ENCODE measurements around the gene HEYL. TPM values are rescaled to one million over a fixed set of nuclear protein-coding genes. Genes with fewer than 3 reads are reported as not detected.

Gene HEYL
- total RNA-seq, 1 experiment from 2014 or later: not detected

DNA sequence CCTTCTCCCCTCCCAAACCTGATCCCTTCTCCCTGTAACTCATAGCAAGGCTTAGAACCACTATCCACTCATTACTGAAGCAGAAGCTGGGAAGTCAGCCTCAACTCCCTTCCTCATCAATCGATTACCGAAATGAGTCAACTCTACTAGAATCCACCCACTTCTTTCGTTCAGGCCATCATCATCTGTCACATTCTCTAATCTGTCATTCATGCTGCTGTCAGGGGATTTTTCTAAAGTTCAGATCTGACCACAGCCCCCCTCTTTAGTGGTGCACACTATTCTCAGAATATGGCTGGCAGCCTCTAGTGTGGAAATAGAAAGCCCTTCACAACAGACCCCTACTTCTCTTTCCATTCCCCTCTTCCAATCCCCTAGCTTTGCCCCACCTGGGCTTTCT lies 27.3 kb upstream of the HEYL start:
- DNase-seq (ENCODE audit: low spot score): no peak

DNA sequence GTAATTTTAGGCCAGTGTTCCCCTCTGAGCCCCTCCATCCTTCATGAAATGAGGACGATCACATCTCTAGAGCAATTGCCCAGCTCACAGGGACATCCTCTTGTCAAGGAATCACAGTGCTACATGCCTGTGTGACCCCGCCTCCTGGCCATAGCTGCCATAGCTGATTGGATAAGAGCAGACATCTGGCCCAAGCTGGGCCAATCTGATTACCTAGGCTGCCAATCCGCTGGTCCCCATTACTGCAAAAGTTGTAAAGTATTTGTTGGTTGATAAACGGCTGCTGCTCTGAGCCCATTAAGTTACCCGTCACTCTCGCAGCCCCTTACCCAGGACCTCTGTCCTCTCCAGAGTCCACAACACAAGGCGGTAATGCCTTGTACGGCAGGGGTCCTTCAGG lies 24.1 kb upstream of the HEYL start:
- DNase-seq (ENCODE audit: low spot score): no peak

DNA sequence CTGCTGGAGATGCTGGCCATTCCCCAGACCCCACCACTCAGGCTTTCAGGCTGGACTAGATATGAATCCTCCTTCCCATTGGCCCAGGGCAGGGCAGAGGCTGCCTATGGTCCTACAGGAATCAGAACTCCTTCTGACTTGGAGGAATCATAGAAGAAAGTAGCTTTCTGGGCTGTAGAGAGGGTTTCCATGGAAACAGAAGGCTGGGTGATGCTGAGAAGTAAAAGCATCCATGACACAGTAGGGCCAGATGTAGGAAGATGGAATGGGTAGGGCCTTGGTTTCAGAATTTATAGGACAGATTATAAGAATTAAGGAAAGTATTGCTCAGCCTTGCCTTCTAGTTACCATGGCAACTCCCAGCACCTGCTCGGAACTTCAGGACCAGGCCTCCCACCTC lies 23.4 kb upstream of the HEYL start:
- DNase-seq (ENCODE audit: low spot score): no peak

DNA sequence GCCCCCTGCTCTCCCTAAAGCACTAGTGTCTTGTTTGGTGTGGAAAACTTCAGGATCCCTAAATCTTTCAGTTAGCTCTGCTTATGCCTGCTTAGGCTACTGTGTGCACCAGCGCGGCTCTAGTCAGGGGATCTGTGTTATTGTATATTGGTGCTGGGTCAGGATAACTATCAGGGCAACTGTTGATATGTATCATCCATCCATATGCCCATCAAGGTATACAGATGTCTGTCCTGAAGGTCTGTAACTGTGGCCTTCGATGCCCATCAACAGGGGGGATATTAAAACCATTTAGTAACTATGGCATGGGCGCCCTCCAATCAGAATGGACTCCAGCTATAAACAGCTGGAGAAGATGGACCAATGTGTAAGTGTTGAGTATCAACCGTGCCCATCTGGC lies 20.1 kb upstream of the HEYL start:
- no peak for DNase-seq (ENCODE audit: low spot score)

DNA sequence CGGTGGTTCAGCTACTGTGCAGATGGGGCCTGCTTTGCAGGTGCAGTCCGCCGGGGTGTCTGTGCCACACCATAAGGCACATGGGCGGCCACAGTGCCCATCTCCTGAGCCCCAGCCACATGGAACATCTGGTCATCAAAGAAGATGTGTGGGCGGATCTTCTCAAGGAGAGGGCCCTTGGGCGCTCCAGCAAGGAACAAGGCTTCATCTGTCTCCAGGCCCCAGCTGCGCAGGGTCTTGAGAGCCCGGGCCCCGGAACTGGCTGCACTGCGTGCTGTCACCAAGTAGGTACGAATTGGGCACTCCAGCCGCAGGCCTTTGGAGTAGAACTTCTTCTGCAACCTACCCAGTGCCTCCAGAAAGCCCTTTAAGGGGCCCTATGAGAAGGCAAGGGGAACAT lies 19.7 kb upstream of the HEYL start:
- DNase-seq (ENCODE audit: low spot score): no peak

DNA sequence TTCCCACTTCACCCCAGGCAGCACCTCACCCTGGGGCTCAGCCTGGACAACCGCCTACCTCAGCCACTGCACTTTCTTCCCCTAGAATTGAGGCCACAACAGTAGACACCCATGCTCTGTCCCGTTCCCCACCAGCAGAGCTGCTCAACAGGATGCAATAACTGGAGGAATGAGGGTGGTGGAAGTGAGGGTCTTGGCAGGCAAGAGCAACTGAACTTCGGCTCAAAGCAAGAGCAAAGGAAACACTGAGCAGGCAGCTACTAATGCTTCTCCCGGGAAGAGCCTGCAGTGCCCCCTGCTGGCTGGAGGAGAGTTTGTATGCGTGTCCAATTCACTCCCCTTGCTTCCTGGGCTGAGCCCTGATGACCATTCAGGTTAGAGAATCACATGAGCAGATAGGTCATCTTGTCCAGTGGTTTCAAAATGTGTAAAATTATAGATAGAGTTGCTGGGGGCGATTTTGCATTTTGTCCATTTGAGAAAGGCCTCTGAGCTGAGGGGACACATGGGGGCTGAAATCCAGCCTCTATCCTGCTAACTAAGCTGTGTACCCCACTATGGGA lies 18.6 kb upstream of the HEYL start:
- DNase-seq (ENCODE audit: low spot score): peak; percentile 76

DNA sequence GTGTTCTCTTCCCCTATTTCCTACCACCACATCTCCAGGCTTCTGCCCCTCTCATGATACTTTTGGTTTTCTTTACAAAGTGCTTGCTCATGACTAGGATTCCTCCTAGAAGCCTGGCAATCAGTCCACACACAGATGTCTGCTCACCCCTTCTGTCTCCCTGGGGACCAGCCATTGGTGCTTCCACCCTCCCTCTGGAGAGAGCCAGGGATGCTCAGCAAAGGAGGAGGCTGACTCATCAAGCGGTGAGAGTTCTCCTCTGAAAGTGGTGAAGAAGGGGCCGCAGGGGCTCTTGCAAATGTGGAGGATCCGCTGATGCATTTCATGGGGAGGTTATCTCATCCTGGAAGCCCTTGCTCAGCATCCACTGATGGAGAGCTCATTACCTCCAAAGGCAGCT lies 18.0 kb upstream of the HEYL start:
- peak; percentile 19 for DNase-seq (ENCODE audit: low spot score)

DNA sequence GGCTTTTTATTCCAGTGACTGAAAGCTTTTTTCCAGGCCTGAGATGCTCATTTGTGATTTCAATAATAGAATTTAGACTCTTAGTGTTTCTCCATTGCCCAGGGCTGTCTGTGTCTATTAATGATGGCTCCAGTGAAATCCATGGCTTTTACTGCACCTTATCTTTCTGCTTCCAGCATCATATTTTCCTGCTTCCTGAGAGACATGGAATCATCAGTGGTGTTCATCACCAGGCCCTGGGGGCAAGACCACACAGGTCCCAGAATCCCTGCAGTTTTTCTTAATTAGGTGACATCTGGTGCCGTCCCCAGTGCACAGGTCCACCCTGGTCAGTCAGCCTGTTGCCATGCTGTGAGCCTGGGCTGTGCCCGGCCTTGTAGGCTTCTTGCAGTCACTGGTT lies 16.9 kb upstream of the HEYL start:
- DNase-seq (ENCODE audit: low spot score): no peak

DNA sequence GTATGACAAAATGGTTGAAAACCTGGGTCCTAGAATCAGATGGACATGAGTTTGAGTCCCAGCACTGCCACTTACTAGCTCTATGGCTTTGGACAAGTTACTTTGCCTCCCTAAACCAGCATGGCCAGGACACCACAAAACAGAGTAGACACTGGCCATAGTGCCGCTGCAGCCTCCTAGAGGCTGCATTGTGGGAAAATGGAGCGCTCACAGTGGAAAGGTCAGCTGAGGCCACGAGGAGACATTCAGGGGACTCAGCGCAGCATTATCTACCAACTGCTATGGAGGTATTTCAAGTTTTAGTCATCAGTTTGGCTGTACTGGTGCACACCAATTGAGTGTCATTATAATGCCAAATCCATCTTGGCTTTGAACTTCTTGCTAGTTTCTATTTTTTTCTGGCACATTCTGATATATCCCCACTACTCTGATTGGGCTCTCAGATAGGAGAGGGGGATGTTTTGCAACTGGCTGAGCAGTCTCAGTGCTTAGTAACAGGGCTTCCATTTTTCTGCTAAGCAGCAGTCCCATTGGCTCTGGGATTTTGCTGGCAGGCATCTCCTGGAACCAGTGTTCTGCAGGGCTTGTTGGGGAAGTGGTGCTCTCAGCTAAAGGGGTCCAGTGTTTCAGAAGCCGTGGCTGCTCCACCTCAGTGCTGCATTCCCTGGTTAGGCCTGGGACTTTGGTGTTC lies 16.3 kb upstream of the HEYL start:
- DNase-seq (ENCODE audit: low spot score): no peak

DNA sequence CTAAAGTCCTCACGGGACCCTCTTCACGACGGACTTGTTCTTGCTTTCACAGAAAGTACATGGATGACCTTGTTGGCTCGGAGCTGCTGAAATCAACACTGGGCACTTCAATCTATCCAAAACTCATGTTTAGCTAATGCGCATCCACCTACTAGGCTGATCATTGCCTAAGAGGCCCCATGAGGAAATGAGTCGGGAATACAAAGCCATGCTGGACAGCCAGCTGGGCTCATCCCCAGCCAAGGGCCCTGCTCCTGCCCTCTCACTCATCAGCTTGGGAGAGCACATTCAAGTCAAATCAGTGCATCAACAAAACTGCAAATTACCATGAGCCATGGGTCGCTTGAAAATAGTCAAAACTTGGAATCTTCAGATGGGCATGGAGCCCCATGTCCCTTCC lies 14.8 kb upstream of the HEYL start:
- DNase-seq (ENCODE audit: low spot score): no peak

DNA sequence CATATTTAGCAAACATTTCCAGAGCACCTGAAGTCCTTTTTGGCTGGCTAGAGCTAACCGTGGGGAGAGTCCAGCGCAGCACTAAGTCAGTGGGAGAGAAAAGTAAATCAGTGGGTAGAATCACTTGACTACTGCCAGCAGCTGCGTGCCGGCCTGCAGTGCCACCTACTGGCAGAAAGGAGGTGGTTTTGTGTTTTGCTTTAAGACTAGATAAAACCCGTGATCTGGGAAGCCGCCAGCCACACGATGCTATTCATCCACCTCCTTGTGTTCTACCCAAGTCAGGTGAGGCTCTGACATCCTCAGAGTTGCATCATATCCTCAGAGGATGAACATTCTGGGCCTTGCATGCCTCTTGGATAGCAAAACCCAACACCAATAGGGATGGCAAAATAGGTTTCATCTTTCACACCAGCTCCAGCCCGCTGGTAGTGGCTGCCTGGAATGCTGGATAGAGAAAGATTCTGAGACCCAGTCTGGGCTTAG lies 14.1 kb upstream of the HEYL start:
- peak; percentile 74 for DNase-seq (ENCODE audit: low spot score)

DNA sequence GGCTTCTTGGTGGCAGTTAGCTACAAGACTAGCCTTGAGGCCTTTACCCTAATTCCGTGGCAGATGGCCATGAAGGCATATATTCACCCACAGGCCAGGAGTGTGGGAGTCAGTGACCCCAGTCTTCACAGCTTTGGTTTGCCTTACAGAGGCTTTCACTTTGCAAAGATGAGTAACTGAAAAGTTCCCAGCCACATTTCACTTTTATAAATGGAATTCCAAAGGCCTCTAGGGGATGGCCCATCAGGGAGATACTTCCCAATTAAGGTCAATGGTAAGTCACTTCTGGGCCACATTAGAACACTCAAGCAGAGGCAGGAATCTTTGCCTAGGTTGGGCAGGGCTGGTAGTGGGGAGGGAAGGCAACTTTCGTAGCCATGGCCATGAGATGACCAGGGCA lies 13.1 kb upstream of the HEYL start:
- DNase-seq (ENCODE audit: low spot score): no peak

DNA sequence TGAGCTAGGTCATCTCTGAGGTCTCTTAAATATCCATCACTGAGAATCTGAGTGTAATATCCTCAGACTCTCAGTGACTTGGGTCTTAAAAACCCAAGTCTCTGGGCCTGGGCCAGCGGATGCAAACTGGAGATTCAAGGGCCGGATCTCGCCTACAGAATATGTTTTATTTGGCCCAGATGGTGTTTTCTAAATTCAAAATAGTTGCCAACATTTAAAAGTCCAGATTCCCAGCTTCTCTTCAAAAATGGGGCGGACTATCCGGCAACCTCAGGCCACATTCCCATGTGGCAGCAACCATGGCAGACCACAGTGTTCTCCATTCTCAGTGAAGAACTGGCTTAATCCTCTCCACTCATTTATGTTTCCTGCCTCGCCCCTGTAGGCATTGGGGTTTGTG lies 12.7 kb upstream of the HEYL start:
- no peak for DNase-seq (ENCODE audit: low spot score)

DNA sequence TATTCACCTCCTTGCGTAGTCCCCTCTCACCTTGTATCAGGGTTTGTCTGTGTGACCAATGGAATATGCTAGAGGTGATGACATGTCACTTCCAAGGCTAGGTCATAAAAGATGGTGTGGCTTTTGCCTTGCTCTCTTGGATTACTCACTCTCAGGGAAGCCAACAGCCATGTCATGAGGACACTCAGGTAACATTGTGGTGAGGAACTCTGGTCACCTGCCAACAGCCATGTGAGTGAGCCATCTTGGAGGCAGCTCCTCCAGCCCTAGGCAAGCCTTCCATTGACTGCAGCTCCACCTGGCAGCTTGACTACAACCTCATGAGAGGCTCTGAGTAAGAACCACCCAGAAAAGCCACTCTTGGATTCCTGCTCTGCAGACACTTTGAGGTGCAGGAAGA lies 11.0 kb upstream of the HEYL start:
- DNase-seq (ENCODE audit: low spot score): no peak

DNA sequence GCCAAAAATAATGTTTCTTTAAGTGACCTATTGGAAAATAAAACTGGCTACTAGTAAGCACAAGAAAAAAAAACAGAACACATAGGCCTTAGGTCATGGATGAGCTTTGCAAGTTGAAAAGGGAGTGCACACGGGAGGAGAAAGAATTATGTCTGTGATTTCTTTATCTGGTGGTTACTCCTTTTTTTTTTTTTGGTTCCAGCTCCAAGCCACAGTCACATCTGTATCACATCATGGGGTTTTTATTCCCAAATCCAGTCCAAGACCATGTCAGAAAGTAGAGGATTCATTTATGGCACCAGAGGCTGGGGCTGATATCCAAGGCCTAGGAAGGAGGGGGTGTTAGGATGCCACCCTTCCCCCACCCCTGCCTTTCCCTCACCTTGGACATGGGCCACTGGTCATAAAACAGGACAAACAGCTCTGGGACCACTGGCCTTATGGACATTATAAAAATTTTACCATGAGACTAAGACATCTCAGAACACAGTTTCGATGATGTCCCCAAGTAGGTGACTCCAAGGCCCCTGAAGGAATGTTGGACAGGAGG lies 10.3 kb upstream of the HEYL start:
- no peak for DNase-seq (ENCODE audit: low spot score)

DNA sequence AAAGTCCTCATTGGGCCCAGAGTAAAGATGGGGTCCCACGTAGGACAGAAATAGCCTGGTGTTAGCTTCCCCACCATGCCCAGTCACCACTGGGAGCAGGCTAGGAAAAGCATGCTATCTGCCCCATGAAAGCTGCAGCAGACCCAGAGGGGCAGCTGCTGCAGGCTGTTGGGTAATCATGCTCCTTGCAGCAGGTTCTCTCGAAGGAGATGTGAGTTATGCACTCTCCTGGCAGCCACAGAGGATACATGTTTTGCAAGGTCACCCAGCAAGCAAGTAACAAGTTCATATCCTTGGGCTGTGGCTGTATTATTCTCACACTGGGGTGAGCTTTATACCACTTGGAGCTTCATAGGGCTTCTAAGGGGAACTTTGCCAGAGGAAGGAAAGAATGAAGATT lies 9.1 kb upstream of the HEYL start:
- no peak for DNase-seq (ENCODE audit: low spot score)

DNA sequence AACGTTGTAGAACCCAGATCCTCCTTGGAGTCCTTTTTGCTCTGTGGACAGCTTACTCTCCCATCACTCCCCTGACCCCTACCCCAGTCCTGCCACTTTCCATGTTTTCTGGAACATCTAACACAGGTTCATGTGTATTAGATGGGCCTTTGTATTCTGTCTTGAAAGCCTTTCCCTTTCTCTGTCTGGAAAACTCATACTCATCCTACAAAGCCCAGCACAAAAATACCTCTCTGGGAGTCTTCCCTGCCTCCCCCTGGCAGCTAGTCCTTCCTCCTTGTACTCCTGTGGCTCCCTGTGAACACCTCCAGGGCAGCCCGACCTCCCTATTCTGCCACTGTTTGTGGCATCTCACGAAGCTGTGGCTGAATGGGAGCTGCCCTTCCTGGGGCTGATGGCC lies 7.8 kb upstream of the HEYL start:
- DNase-seq (ENCODE audit: low spot score): no peak

DNA sequence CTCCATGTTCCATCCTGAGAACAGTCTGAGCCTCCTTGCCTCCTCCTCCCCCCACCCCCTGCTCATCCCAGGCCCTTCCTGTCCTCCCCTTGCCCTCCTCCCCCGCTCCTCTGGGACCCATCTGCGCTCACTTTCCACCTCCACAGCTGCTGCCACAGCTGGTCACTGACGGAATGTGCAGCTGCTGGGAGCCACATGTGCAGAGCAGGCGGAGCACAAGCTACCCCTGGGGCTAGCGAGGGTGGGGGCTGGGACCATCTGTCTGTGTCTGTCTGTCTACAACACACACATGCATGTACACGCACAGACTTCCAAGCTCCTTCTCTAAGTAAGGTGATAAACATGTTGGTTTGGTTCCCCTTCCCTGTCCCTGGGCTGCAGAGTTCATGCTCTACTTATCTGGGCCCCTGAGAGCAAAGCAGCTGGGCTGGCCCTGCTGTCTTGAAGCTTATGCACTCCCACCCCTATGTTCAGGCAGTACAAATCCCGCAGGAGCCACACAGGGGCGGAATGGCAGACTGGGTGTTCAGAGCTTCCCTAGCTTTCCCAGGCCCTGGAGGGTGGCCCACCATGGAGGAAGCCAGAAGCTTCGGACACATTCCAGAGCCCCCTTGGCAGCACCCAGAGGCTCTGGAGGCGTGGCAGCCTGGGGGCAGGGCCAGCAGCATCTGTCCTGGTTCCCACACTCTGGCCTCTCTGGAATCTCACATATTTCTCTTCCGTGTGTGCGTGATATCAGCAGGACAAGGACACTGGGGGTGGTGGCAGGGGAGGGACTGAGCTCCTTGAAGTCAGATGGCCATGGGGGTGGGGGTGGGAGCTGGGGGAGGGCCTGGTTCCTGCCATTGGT lies 7.0 kb upstream of the HEYL start:
- DNase-seq (ENCODE audit: low spot score): no peak

DNA sequence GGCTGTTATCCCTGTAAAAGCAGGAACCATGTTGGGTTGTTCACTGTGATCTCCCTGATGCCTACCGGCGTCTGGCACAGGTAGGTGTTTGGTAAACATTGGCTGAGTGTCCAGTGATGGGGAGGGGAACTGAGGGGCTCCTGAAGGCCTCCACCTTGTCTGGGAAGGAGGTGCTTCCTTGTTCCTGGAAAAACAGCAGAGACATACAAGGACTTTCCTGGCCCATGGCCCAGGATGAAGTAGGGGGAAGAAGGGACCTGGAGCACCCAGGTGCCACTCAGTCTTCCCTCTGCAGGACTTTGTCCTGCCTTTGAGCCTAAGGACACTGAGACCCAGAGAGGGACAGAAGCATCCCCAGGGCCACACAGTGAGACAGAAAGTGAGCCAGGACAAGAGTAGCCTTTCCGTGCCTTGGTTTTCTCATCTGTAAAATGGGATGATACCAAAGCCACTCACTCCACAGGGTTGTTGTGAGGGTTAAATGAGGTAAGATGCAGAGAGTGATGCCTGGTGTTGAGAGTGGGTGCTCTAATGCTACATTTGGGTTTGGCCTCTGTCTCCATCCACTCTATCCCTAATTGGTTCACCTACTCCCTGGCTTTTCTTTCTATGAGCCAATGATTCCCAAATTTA lies 6.1 kb upstream of the HEYL start:
- DNase-seq (ENCODE audit: low spot score): no peak

DNA sequence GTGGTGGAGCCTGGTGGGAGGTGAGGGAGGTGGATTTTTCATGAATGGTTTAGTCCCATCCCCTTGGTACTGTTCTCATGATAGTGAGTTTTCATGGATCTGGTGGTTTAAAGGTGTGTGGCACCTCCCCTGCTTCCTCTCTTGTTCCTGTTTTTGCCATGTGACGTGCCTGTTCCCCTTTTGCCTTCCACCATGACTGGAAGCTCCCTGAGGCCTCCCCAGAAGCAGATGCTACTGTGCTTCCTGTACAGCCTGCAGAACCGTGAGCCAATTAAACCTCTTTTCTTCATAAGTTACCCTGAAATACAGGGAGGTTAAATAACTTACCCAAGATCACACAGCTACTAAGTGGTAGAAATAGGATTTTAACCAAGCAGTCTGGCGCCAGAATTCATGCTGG lies 4.3 kb upstream of the HEYL start:
- DNase-seq (ENCODE audit: low spot score): no peak

DNA sequence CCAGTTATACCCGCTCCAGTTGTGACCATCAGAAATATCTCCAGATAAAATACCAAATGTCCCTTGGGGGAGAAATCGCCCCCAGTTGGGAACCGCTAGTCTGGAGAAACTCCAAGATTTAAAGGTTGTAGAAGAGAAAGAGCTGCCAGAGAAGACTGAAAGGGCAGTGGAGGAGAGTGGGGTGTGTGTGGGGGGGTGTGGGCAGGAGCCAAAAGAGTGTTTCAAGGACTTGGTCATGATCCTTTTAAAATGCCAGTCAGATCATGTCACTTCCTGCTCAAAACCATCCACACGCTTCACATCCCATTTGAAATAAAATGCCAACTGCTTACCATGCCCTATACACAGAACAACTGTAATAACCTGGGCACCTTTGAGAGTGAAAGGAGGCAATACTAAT lies 3.4 kb upstream of the HEYL start:
- DNase-seq (ENCODE audit: low spot score): peak; percentile 60

DNA sequence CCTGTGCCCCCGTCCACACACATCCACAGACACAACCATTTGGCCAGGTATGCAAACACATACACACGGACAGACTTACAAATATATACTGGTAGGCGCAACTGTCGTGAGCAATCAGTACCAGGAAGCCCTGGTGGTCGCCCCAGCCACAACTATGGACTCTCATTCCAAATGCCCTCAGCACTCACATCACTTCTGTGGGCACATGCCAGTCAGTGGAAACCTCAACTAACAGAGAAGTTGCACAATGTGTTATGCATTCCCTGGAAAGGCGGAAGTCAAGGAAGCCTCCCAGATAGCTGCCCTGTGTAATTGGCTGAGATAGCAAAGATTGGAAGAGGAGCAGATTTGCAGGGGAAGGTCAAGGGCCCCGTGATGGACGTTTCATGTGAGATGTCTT lies 1.4 kb upstream of the HEYL start:
- DNase-seq (ENCODE audit: low spot score): no peak

All from A172 (cell line).